ENCODE measurements around the gene FILIP1L. TPM values are rescaled to one million over a fixed set of nuclear protein-coding genes. Genes with fewer than 3 reads are reported as not detected.

FILIP1L gene
- total RNA-seq, 1 experiment from 2014 or later: 0.17 TPM

GRCh38 chr3:99984139-99984538 is 130.2 kb downstream of the FILIP1L start:
- H3K9me3 ChIP-seq (ENCODE audit: control insufficient read depth in 1 of 2, insufficient read depth in 1 of 2, low read depth in 1 of 2, low read length in 2 of 2): no peaks in the 10 kb centered on the region
- ATAC-seq: no peak
- TF ChIP-seq CTCF (IDR thresholded peaks at IDR 0.05 in 2 of 3, conservative IDR thresholded peaks at IDR 0.05 in 1 of 3; ENCODE audit: borderline replicate concordance in 1 of 3, insufficient read depth in 1 of 3, low read depth in 2 of 3, low read length in 2 of 3): no peak
- no peak for TF ChIP-seq ELF1 (IDR thresholded peaks at IDR 0.05; ENCODE audit: borderline replicate concordance, low read depth)
- no peak for TF ChIP-seq POLR2A (IDR thresholded peaks at IDR 0.05; ENCODE audit: borderline replicate concordance, extremely low read depth, insufficient read depth, insufficient read length)
- TF ChIP-seq RAD21 (IDR thresholded peaks at IDR 0.05; ENCODE audit: low read depth): no peak
- no peak for TF ChIP-seq EZH2 (IDR thresholded peaks at IDR 0.05)
- no peak for TF ChIP-seq SRF (IDR thresholded peaks at IDR 0.05; ENCODE audit: low read depth)
- TF ChIP-seq MAX (IDR thresholded peaks at IDR 0.05): no peak
- no peaks in the 10 kb centered on the region for H3K9me2 ChIP-seq (ENCODE audit: insufficient read depth)
- no peak overlapping the region for H3K9ac ChIP-seq (ENCODE audit: low read length)
- H3K79me2 ChIP-seq (ENCODE audit: insufficient read depth, low read length): no peaks in the 10 kb centered on the region
- ChIA-PET RAD21 (ENCODE audit: low non-redundant PET in 1 of 2, low total read pairs in 2 of 2, uncharacterized antibody in 2 of 2, unreplicated experiment in 2 of 2) (no interaction called here), CTCF (no interaction called here), POLR2A (no interaction called here)
- H3K36me3 ChIP-seq (ENCODE audit: control insufficient read depth in 1 of 2, insufficient read depth in 2 of 2, low read length in 2 of 2): no peaks in the 10 kb centered on the region
- H3K4me3 ChIP-seq (replicated peaks in 1 of 2; ENCODE audit: low read depth in 1 of 2, low read length in 2 of 2): no peak overlapping the region
- H2AFZ ChIP-seq (ENCODE audit: low read depth, low read length, poor library complexity, severe bottlenecking): no peak overlapping the region
- no TSS peak for BruUV-seq (replicated peaks)
- no peak overlapping the region for H3K4me2 ChIP-seq (ENCODE audit: low read length)
- no peak for DNase-seq (ENCODE audit: low read depth, low spot score)
- H3K27me3 ChIP-seq (ENCODE audit: insufficient read depth, low read length): no peaks in the 10 kb centered on the region
- peaks cover 5% of the 10 kb centered on the region; the same call in 1 of the 2 replicates for H4K20me1 ChIP-seq (ENCODE audit: insufficient read depth)
- H3K4me1 ChIP-seq (ENCODE audit: control insufficient read depth in 1 of 2, insufficient read depth in 2 of 2, low read length in 2 of 2): no peaks in the 10 kb centered on the region; a peak in 1 of 4 replicates
- H3K27ac ChIP-seq (ENCODE audit: low read depth, low read length): no peak overlapping the region
- intact Hi-C loops (cut with micrococcal nuclease): no loop called here

- RAD21 ChIA-PET (ENCODE audit: low non-redundant PET in 1 of 2, low total read pairs in 2 of 2, uncharacterized antibody in 2 of 2, unreplicated experiment in 2 of 2): no interaction called here
- CTCF ChIA-PET: no interaction called here
- Histone ChIP-seq H3K27ac (ENCODE audit: low read depth, low read length) (no peak overlapping the region), H3K4me3 (replicated peaks in 1 of 2; ENCODE audit: low read depth in 1 of 2, low read length in 2 of 2) (no peak overlapping the region), H3K27me3 (ENCODE audit: insufficient read depth, low read length) (no peaks in the 10 kb centered on the region), H3K9me3 (ENCODE audit: control insufficient read depth in 1 of 2, insufficient read depth in 1 of 2, low read depth in 1 of 2, low read length in 2 of 2) (no peaks in the 10 kb centered on the region), H3K9ac (ENCODE audit: low read length) (no peak overlapping the region), H3K79me2 (ENCODE audit: insufficient read depth, low read length) (no peaks in the 10 kb centered on the region), H4K20me1 (ENCODE audit: insufficient read depth) (peaks cover 5% of the 10 kb centered on the region; the same call in 1 of the 2 replicates), H3K9me2 (ENCODE audit: insufficient read depth) (no peaks in the 10 kb centered on the region), H3K36me3 (ENCODE audit: control insufficient read depth in 1 of 2, insufficient read depth in 2 of 2, low read length in 2 of 2) (no peaks in the 10 kb centered on the region), H3K4me1 (ENCODE audit: control insufficient read depth in 1 of 2, insufficient read depth in 2 of 2, low read length in 2 of 2) (peaks cover 0 to 4% of the 10 kb centered on the region in 2 experiments; a peak in 1 of 4 replicates), H3K4me2 (ENCODE audit: low read length) (no peak overlapping the region), H2AFZ (ENCODE audit: low read depth, low read length, poor library complexity, severe bottlenecking) (no peak overlapping the region)
- POLR2A ChIA-PET: no interaction called here
- BruUV-seq (replicated peaks): no TSS peak
- TF ChIP-seq POLR2A (IDR thresholded peaks at IDR 0.05; ENCODE audit: borderline replicate concordance, extremely low read depth, insufficient read depth, insufficient read length) (no peak), ZNF274 (IDR thresholded peaks at IDR 0.05; ENCODE audit: low read depth, low read length) (no peak)
- intact Hi-C loops (cut with micrococcal nuclease): no loop called here
- DNase-seq (ENCODE audit: low read depth, low spot score) (no peak), ATAC-seq (no peak)
These were observed 131.7 kb downstream of the FILIP1L start for GRCh38 chr3:99982650-99983049.

Data from HCT116 (cell line).